Osteocyte (in vitro differentiated cells): ENCODE measurements around the gene REEP3. TPM values are rescaled to one million over a fixed set of nuclear protein-coding genes. Genes with fewer than 3 reads are reported as not detected.
"Not testable (repeated sequence)": the region's sequence is repeated elsewhere in the genome, so short reads cannot be mapped to it uniquely, and the experiment has no call there.

Source experiments
- DNase-seq: peaks from one replicate; pipeline ENCODE4 v3.0.0; 2021; ENCODE audit warnings: mixed read lengths; ENCODE audit not compliant: unreplicated experiment; ENCODE audit errors: extremely low spot score
- H3K27ac Mint-ChIP-seq: one replicate; pipeline ENCODE4 v1.8.0; 2021; ENCODE audit warnings: mild to moderate bottlenecking, mixed read lengths; ENCODE audit not compliant: unreplicated experiment
- H3K27me3 Mint-ChIP-seq: one replicate; pipeline ENCODE4 v1.8.0; 2021; ENCODE audit warnings: mixed read lengths; ENCODE audit not compliant: unreplicated experiment
- H3K36me3 Mint-ChIP-seq: one replicate; pipeline ENCODE4 v1.8.0; 2021; ENCODE audit warnings: mixed read lengths; ENCODE audit not compliant: unreplicated experiment
- H3K4me1 Mint-ChIP-seq: one replicate; pipeline ENCODE4 v1.8.0; 2021; ENCODE audit warnings: mixed read lengths; ENCODE audit not compliant: unreplicated experiment
- H3K4me3 Mint-ChIP-seq: one replicate; pipeline ENCODE4 v1.8.0; 2021; ENCODE audit warnings: mild to moderate bottlenecking, moderate library complexity, mixed read lengths; ENCODE audit not compliant: unreplicated experiment
- H3K9me3 Mint-ChIP-seq: one replicate; pipeline ENCODE4 v1.8.0; 2021; ENCODE audit warnings: mixed read lengths; ENCODE audit not compliant: unreplicated experiment
- CTCF ChIP-seq: fragments of 200-600 bp; sonication (generic); IDR thresholded peaks from 2 replicates; pipeline ENCODE4 v1.5.0; 2021; ENCODE audit warnings: antibody characterized with exemption, mild to moderate bottlenecking, moderate library complexity
- total RNA-seq: library from RNA; stranded (reverse); gene quantifications from 2 replicates; pipeline ENCODE4 v1.2.1, GENCODE V29; 2021

Gene REEP3
- total RNA-seq, 1 donor from 2014 or later = 85.7 TPM

GRCh38 chr10:63481815-63482421, 39.3 kb upstream of the REEP3 start:
- Mint-ChIP-seq H3K36me3 (no peaks in the 10 kb centered on the region), H3K27me3 (no peaks in the 10 kb centered on the region), H3K9me3 (no peaks in the 10 kb centered on the region), H3K27ac (no peak overlapping the region), H3K4me3 (no peak overlapping the region), H3K4me1 (peaks cover 15% of the 10 kb centered on the region)
- TF ChIP-seq CTCF = no peak
- DNase-seq = no peak

DNA sequence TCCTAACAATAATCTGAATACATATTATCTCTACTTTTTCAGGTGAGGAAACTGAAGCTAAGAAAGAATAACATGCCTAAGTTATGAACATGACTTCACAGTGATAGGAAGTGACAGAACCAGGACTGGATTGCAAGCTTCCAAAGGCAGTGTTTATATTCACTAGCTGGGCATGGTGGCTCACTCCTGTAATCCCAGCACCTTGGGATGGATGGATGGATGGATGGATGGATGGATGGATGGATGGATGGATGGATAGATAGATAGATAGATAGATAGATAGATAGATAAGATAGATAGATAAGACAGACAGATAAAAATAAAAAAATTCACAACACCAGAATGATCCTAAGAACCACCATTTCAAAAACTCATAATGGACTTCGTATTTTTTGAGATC, 37.2 kb upstream of the REEP3 start:
- no peak for TF ChIP-seq CTCF
- Mint-ChIP-seq H3K27me3 (no peaks in the 10 kb centered on the region), H3K36me3 (no peaks in the 10 kb centered on the region), H3K9me3 (no peaks in the 10 kb centered on the region), H3K27ac (no peak overlapping the region), H3K4me1 (peaks cover 12% of the 10 kb centered on the region), H3K4me3 (no peak overlapping the region)
- no peak for DNase-seq

DNA sequence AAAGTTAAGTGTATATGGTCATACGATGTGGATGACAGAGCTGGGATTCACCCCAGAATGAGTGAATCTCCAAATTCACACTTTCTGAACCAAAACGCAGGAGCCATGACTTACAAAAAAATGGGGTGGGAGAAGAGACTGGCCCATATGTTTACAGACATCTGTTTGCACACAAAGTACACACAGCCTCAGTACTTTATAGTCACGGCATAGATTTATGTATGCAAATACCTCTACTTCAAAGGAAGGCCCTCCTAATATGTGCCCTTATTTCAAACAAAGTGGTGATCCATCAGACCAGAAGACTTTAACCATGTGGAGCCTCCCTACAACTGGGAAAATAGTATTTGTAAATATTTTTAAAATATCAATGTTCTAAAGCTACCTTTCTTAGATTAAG, 33.2 kb upstream of the REEP3 start:
- no peak overlapping the region for H3K4me3 Mint-ChIP-seq
- TF ChIP-seq CTCF = no peak
- no peaks in the 10 kb centered on the region for H3K9me3 Mint-ChIP-seq
- peaks cover 26% of the 10 kb centered on the region for H3K4me1 Mint-ChIP-seq
- no peaks in the 10 kb centered on the region for H3K27me3 Mint-ChIP-seq
- no peak overlapping the region for H3K27ac Mint-ChIP-seq
- DNase-seq = no peak
- peaks cover 1% of the 10 kb centered on the region for H3K36me3 Mint-ChIP-seq

- no peak for TF ChIP-seq CTCF
- H3K9me3 Mint-ChIP-seq = no peaks in the 10 kb centered on the region
- H3K4me1 Mint-ChIP-seq = peaks cover 30% of the 10 kb centered on the region
- H3K36me3 Mint-ChIP-seq = peaks cover 1% of the 10 kb centered on the region
- no peak for DNase-seq
- H3K27ac Mint-ChIP-seq = no peak overlapping the region
- no peaks in the 10 kb centered on the region for H3K27me3 Mint-ChIP-seq
- no peak overlapping the region for H3K4me3 Mint-ChIP-seq
Observed at GRCh38 chr10:63489838-63490237, 31.4 kb upstream of the REEP3 start.

GRCh38 chr10:63491588-63492316, 29.4 kb upstream of the REEP3 start:
- Mint-ChIP-seq H3K4me1 (peaks cover 38% of the 10 kb centered on the region), H3K27ac (peak overlapping the region; percentile 87), H3K36me3 (peaks cover 9% of the 10 kb centered on the region), H3K27me3 (no peaks in the 10 kb centered on the region), H3K9me3 (peaks cover 7% of the 10 kb centered on the region), H3K4me3 (peak overlapping the region; percentile 61)
- no peak for DNase-seq
- TF ChIP-seq CTCF = no peak

DNA sequence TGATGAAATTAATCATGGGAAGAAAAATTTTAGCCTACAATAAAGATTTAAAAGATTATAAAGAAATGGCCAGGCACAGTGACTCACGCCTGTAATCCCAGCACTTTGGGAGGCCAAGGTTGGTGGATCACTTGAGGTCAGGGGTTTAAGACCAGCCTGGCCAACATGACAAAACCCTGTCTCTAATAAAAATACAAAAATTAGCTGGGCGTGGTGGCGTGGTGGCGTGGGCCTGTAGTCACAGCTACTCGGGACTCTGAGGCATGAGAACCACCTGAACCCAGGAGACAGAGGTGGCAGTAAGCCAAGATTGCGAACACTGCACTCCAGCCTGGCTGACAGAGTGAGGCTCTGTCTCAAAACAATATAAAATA, 28.9 kb upstream of the REEP3 start:
- not testable (repeated sequence) for H3K27me3 Mint-ChIP-seq, H3K36me3 Mint-ChIP-seq, DNase-seq, H3K9me3 Mint-ChIP-seq
- H3K27ac Mint-ChIP-seq = peak overlapping the region; percentile 87
- H3K4me3 Mint-ChIP-seq = peak overlapping the region; percentile 61
- peaks cover 42% of the 10 kb centered on the region for H3K4me1 Mint-ChIP-seq
